KOPT-K1 (cell line): ENCODE measurements around the gene GUK1.

Source experiments
- H3K27ac ChIP-seq: fragments of 200-600 bp; sonication (generic); 2 replicates; pipeline ENCODE4 v1.5.1; 2016; ENCODE audit warnings: antibody characterized with exemption, mild to moderate bottlenecking, low read depth, low read length; ENCODE audit not compliant: poor library complexity, severe bottlenecking
- H3K36me3 ChIP-seq: fragments of 200-600 bp; sonication (generic); 2 replicates; pipeline ENCODE4 v1.5.1; 2017; ENCODE audit warnings: antibody characterized with exemption, mild to moderate bottlenecking, low read length, moderate library complexity; ENCODE audit not compliant: insufficient read depth
- H3K9me3 ChIP-seq: fragments of 200-600 bp; sonication (generic); 2 replicates; pipeline ENCODE4 v1.5.1; 2017; ENCODE audit warnings: antibody characterized with exemption, low read length, mild to moderate bottlenecking; ENCODE audit not compliant: insufficient read depth, poor library complexity, severe bottlenecking

GUK1 gene

GRCh38 chr1:228156941-228157728, 17.1 kb downstream of the GUK1 start:
- H3K9me3 ChIP-seq, result no peaks in the 10 kb centered on the region
- H3K36me3 ChIP-seq, result 0 out of 2 replicates have a peak, but pooled peaks cover 3% of the 10 kb centered on the region
- peak overlapping the region; percentile 19 for H3K27ac ChIP-seq

GRCh38 chr1:228157729-228158126, 17.6 kb downstream of the GUK1 start:
- H3K36me3 ChIP-seq, result no peaks in the 10 kb centered on the region
- no peaks in the 10 kb centered on the region for H3K9me3 ChIP-seq
- no peak overlapping the region for H3K27ac ChIP-seq

GRCh38 chr1:228158151-228159007, 18.3 kb downstream of the GUK1 start:
- Histone ChIP-seq H3K27ac (no peak overlapping the region), H3K36me3 (no peaks in the 10 kb centered on the region), H3K9me3 (no peaks in the 10 kb centered on the region)

GRCh38 chr1:228159008-228159665, 19.1 kb downstream of the GUK1 start:
- H3K27ac ChIP-seq, result no peak overlapping the region
- no peaks in the 10 kb centered on the region for H3K36me3 ChIP-seq
- H3K9me3 ChIP-seq, result no peaks in the 10 kb centered on the region

- no peak overlapping the region for H3K27ac ChIP-seq
- H3K36me3 ChIP-seq, result no peaks in the 10 kb centered on the region
- H3K9me3 ChIP-seq, result no peaks in the 10 kb centered on the region
Observed at GRCh38 chr1:228160201-228160761, 20.2 kb downstream of the GUK1 start.

GRCh38 chr1:228161362-228161761, 21.3 kb downstream of the GUK1 start:
- no peak overlapping the region for H3K27ac ChIP-seq
- no peaks in the 10 kb centered on the region for H3K9me3 ChIP-seq
- H3K36me3 ChIP-seq, result no peaks in the 10 kb centered on the region

- Histone ChIP-seq H3K9me3 (no peaks in the 10 kb centered on the region), H3K36me3 (no peaks in the 10 kb centered on the region), H3K27ac (peak overlapping the region; percentile 20)
Observed at GRCh38 chr1:228161866-228162265, 21.8 kb downstream of the GUK1 start.

- H3K36me3 ChIP-seq, result no peaks in the 10 kb centered on the region
- H3K27ac ChIP-seq, result peak overlapping the region; percentile 20
- H3K9me3 ChIP-seq, result no peaks in the 10 kb centered on the region
Observed at GRCh38 chr1:228162286-228163006, 22.4 kb downstream of the GUK1 start.

GRCh38 chr1:228163007-228163753, 23.1 kb downstream of the GUK1 start:
- Histone ChIP-seq H3K9me3 (no peaks in the 10 kb centered on the region), H3K27ac (peak overlapping the region; percentile 20)

GRCh38 chr1:228163776-228164519, 23.9 kb downstream of the GUK1 start:
- no peak overlapping the region for H3K27ac ChIP-seq
- H3K36me3 ChIP-seq, result no peaks in the 10 kb centered on the region; the same call in 1 of the 2 replicates
- no peaks in the 10 kb centered on the region for H3K9me3 ChIP-seq

More at GRCh38 chr1:228163007-228163753, 23.1 kb downstream of the GUK1 start:
- H3K36me3 ChIP-seq, result no peaks in the 10 kb centered on the region; the same call in 1 of the 2 replicates

GRCh38 chr1:228164561-228165371, 24.7 kb downstream of the GUK1 start:
- H3K9me3 ChIP-seq, result no peaks in the 10 kb centered on the region
- peak overlapping the region; percentile 99 for H3K27ac ChIP-seq
- no peaks in the 10 kb centered on the region; the same call in 1 of the 2 replicates for H3K36me3 ChIP-seq

GRCh38 chr1:228165372-228166169, 25.5 kb downstream of the GUK1 start, which contains the start of gene IBA57:
Gene IBA57 (plus strand): TSS chr1:228165804. CDS start chr1:228165817, 13 bp downstream.
- H3K9me3 ChIP-seq, result no peaks in the 10 kb centered on the region
- no peaks in the 10 kb centered on the region; the same call in 1 of the 2 replicates for H3K36me3 ChIP-seq
- peak within 1 kb of the TSS; percentile 99 for H3K27ac ChIP-seq
